A549 treated with CORT108297 at 1 μM for 4 hours (cell line): ENCODE measurements around the gene BPTF. TPM values are rescaled to one million over a fixed set of nuclear protein-coding genes. Genes with fewer than 3 reads are reported as not detected.

Experiments
- total RNA-seq: library from RNA; stranded (reverse); fragments of 200-300 nt; extraction: Qiagen RNA extraction; gene quantifications from 5 replicates; pipeline ENCODE4 v1.2.3, GENCODE V29; 2022

BPTF gene
- 35.9 to 38.2 TPM (median 36.7 TPM) in 5 replicates for total RNA-seq

GRCh38 chr17:67824735-67825626 is at the start of gene BPTF:
Gene BPTF, plus strand, starts transcription at chr17:67825503. Its CDS starts 222 bp downstream, at chr17:67825725.

GRCh38 chr17:67996301-67997171 is 171.2 kb downstream of the BPTF start, which contains the start of gene C17orf58:
Gene C17orf58, minus strand, starts transcription at chr17:67996469. Its CDS starts 271 bp downstream, at chr17:67996198.

Other genes starting within 250 kb of the BPTF start
- 69.7 to 79.8 TPM (median 73.1 TPM) in 5 replicates for gene NOL11, start 107.6 kb upstream of the BPTF start, total RNA-seq
- 17.9 to 19.8 TPM (median 18.8 TPM) in 5 replicates for gene C17orf58, start 171.0 kb downstream of the BPTF start, total RNA-seq
- 471 to 571 TPM (median 476 TPM) in 5 replicates for gene KPNA2, start 210.2 kb downstream of the BPTF start, total RNA-seq